Loucy (cell line): Measurements from ENCODE around the gene RAD21L1.

Experiments used
- H2AFZ ChIP-seq: fragments of 200-600 bp; sonication (generic); 2 replicates; pipeline ENCODE4 v1.6.0; 2016; ENCODE audit warnings: antibody characterized with exemption, mild to moderate bottlenecking, low read length, moderate library complexity
- H3F3A ChIP-seq: fragments of 200-600 bp; 2 replicates; pipeline ENCODE4 v1.6.0; 2016; ENCODE audit warnings: antibody characterized with exemption, low read depth, mild to moderate bottlenecking
- H3K27me3 ChIP-seq: fragments of 200-600 bp; sonication (generic); 2 replicates; pipeline ENCODE4 v1.6.1; 2014; ENCODE audit warnings: low read length, mild to moderate bottlenecking; ENCODE audit not compliant: insufficient read depth, poor library complexity, severe bottlenecking
- H3K36me3 ChIP-seq: fragments of 200-600 bp; sonication (generic); 2 replicates; pipeline ENCODE4 v1.6.1; 2016; ENCODE audit warnings: low read length; ENCODE audit not compliant: insufficient read depth
- H3K4me1 ChIP-seq: fragments of 200-600 bp; sonication (generic); 2 replicates; pipeline ENCODE4 v1.5.1; 2014; ENCODE audit warnings: low read length, mild to moderate bottlenecking; ENCODE audit not compliant: insufficient read depth, poor library complexity, severe bottlenecking
- H3K4me2 ChIP-seq: fragments of 200-600 bp; sonication (generic); 2 replicates; pipeline ENCODE4 v1.6.0; 2014; ENCODE audit warnings: antibody characterized with exemption, low read length, low read depth, mild to moderate bottlenecking; ENCODE audit not compliant: poor library complexity, severe bottlenecking
- H3K4me3 ChIP-seq: fragments of 200-600 bp; sonication (generic); 2 replicates; pipeline ENCODE4 v1.5.1; 2014; ENCODE audit warnings: low read length, mild to moderate bottlenecking, mixed read lengths; ENCODE audit not compliant: poor library complexity, severe bottlenecking
- H3K79me2 ChIP-seq: fragments of 200-600 bp; sonication (generic); 2 replicates; pipeline ENCODE4 v1.6.1; 2014; ENCODE audit warnings: low read length; ENCODE audit not compliant: insufficient read depth
- H3K9ac ChIP-seq: fragments of 200-600 bp; sonication (generic); 2 replicates; pipeline ENCODE4 v1.6.0; 2014; ENCODE audit warnings: mild to moderate bottlenecking, low read depth, low read length, moderate library complexity; ENCODE audit not compliant: poor library complexity, severe bottlenecking
- H3K9me2 ChIP-seq: fragments of 200-600 bp; sonication (generic); replicated peaks from 2 replicates; pipeline ENCODE4 v1.6.1; 2016; ENCODE audit warnings: low read depth, low read length, mixed read lengths
- H3K9me3 ChIP-seq: fragments of 200-600 bp; sonication (generic); 2 replicates; pipeline ENCODE4 v1.6.1; 2014; ENCODE audit warnings: mild to moderate bottlenecking, antibody characterized with exemption, low read length, low read depth; ENCODE audit not compliant: insufficient read depth
- H4K20me1 ChIP-seq: fragments of 200-600 bp; sonication (generic); 2 replicates; pipeline ENCODE4 v1.6.0; 2014; ENCODE audit warnings: antibody characterized with exemption, low read length, mild to moderate bottlenecking; ENCODE audit not compliant: insufficient read depth, poor library complexity, severe bottlenecking
- CTCF ChIP-seq: fragments of 200-600 bp; sonication (generic); conservative IDR thresholded peaks from 2 replicates; pipeline ENCODE4 v1.5.1; 2014; ENCODE audit warnings: mild to moderate bottlenecking, antibody characterized with exemption, low read length
- EZH2phosphoT487 ChIP-seq: fragments of 200-600 bp; IDR thresholded peaks from 2 replicates; pipeline ENCODE4 v1.6.1; 2018; ENCODE audit warnings: antibody characterized with exemption, mild to moderate bottlenecking, moderate library complexity, borderline replicate concordance

RAD21L1 gene

GRCh38 chr20:1282966-1283365 is 57.1 kb downstream of the RAD21L1 start:
- no peaks in the 10 kb centered on the region for H3K27me3 ChIP-seq
- H3K4me2 ChIP-seq = no peak overlapping the region
- no peak overlapping the region for H3K9ac ChIP-seq
- TF ChIP-seq EZH2phosphoT487 (no peak), CTCF (no peak)
- H3K4me1 ChIP-seq = no peaks in the 10 kb centered on the region
- H3K9me3 ChIP-seq = no peaks in the 10 kb centered on the region
- no peak overlapping the region for H2AFZ ChIP-seq
- no peaks in the 10 kb centered on the region for H3K9me2 ChIP-seq
- no peaks in the 10 kb centered on the region for H4K20me1 ChIP-seq
- no peak overlapping the region for H3K4me3 ChIP-seq
- H3K79me2 ChIP-seq = no peaks in the 10 kb centered on the region
- H3K36me3 ChIP-seq = no peaks in the 10 kb centered on the region
- H3F3A ChIP-seq = no peaks in the 10 kb centered on the region

- H3K27me3 ChIP-seq = no peaks in the 10 kb centered on the region
- H3K4me1 ChIP-seq = no peaks in the 10 kb centered on the region
- H3K4me2 ChIP-seq = no peak overlapping the region
- H3K9me2 ChIP-seq = no peaks in the 10 kb centered on the region
- no peaks in the 10 kb centered on the region for H3F3A ChIP-seq
- H2AFZ ChIP-seq = no peak overlapping the region
- no peak overlapping the region for H3K4me3 ChIP-seq
- H3K9me3 ChIP-seq = no peaks in the 10 kb centered on the region
- H3K9ac ChIP-seq = no peak overlapping the region
- no peaks in the 10 kb centered on the region for H3K36me3 ChIP-seq
- H4K20me1 ChIP-seq = no peaks in the 10 kb centered on the region
- H3K79me2 ChIP-seq = no peaks in the 10 kb centered on the region
- TF ChIP-seq CTCF (no peak), EZH2phosphoT487 (no peak)
These were observed 58.0 kb downstream of the RAD21L1 start for GRCh38 chr20:1283522-1284510.

- no peaks in the 10 kb centered on the region for H3F3A ChIP-seq
- no peaks in the 10 kb centered on the region for H3K9me3 ChIP-seq
- no peaks in the 10 kb centered on the region for H3K27me3 ChIP-seq
- H3K4me1 ChIP-seq = no peaks in the 10 kb centered on the region
- no peak overlapping the region for H3K4me2 ChIP-seq
- H3K9ac ChIP-seq = no peak overlapping the region
- no peaks in the 10 kb centered on the region for H4K20me1 ChIP-seq
- no peaks in the 10 kb centered on the region for H3K9me2 ChIP-seq
- H3K36me3 ChIP-seq = no peaks in the 10 kb centered on the region
- no peak overlapping the region for H2AFZ ChIP-seq
- TF ChIP-seq CTCF (no peak), EZH2phosphoT487 (no peak)
- H3K79me2 ChIP-seq = no peaks in the 10 kb centered on the region
- no peak overlapping the region for H3K4me3 ChIP-seq
These were observed 60.6 kb downstream of the RAD21L1 start for GRCh38 chr20:1286267-1287024.
